ENCODE results near the gene CNIH4.
"Not testable (repeated sequence)": the region's sequence is repeated elsewhere in the genome, so short reads cannot be mapped to it uniquely, and the experiment has no call there.

The CNIH4 gene

DNA sequence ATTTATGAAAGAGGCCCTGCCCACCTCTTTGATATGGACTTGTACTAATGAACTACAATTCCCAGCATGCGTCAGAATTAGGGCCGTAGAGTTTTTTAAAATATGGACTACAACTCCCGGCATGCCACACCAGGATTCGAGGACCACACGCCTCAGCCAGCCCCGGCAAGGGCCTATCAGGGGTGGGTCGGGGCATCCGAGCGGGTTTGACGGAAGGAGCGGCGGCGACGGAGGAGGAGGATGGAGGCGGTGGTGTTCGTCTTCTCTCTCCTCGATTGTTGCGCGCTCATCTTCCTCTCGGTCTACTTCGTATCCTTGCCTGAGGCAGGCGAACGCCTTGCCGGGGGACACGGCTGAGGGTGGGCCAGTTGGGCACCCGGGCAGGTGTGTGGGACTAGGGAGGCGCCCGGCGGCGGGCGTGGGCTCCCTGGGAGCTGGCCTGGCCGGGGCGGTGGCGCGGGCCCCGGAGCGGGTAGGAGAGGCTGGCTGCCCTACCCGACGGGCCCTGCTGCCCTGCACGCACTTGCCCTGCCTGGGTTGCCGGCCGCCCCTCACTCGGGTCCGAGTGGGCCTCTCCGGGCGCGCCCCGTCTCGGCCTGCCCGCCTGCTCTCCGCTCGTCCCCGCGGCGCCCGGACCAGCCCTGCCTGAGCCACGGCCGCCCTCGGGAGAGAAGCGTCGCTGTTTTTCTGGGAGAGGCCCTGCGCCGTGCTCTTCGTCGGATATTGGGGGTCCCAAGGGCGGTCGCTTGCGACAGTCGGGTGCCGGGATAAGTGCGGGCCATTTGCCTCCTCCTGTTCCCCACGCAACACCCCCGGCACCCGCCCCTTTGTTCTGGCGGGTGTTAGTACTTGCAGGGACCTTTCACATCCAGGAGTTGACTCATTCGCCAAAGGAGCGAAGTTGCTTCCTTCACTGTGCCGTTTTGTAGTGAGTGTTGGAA, at the start of gene CNIH4:
Gene CNIH4 (plus strand): TSS at position 195 of the 941 bp plus-strand sequence. CDS start 46 bp downstream, at position 241.
- peak; percentile 94 for DNase-seq (ENCODE audit: low spot score)
- peak; percentile 5 for FAIRE-seq

DNA sequence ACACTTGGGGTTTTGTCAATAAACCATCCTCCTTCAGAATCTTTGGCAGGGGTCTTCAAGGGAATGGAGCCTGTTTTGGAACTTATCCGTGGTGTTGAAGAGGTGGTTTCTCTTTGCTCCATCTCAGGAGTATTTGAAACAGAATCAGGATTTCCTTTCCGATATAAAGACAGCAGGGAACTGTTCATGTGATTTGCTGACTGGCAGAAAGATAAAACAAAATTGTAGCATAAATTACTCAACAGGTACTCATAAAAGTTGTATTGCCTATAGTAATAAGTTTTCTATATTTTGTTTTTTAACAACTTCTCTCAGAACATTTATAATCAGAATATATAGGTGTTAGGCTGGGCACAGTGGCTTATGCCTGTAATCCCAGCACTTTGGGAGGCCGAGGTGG, 48.6 kb upstream of the CNIH4 start:
- DNase-seq (ENCODE audit: low spot score), result no peak
- no peak for FAIRE-seq

DNA sequence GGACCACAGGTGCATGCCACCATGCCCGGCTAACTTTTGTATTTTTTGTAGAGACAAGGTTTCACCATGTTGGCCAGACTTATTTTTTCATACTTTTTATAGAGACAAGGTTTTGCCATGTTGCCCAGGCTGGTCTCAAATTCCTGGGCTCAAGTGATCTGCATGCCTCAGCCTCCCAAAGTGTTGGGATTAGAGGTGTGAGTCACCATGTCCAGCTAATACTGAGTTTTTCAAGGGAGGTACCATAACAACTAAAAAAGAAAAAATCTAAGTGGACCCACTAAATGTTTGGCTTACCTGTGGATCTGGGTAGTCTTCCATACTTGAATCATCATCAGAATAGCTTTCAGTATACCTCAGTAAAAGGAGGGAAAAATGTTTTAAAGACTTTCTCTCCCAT, 45.2 kb upstream of the CNIH4 start:
- not testable (repeated sequence) for DNase-seq (ENCODE audit: low spot score); FAIRE-seq

DNA sequence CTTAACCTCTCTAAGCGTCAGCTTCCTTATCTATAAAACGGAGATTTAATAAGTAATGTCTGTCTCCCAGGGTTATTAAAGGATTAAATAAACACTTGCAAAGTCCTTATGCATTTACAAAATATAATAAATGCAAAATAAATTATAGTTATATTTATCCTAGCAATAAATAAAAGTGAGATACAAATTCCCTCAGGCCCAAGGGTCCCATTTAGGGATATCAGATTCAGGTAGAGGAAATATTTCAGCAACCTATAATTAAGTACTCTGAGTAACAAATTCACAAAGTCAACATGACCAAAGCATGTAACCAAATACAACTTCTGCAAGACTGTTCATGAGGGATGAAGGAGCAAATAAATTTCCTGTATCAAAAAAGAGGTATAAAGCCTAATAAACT, 44.7 kb upstream of the CNIH4 start:
- DNase-seq (ENCODE audit: low spot score) (no peak), FAIRE-seq (no peak)

DNA sequence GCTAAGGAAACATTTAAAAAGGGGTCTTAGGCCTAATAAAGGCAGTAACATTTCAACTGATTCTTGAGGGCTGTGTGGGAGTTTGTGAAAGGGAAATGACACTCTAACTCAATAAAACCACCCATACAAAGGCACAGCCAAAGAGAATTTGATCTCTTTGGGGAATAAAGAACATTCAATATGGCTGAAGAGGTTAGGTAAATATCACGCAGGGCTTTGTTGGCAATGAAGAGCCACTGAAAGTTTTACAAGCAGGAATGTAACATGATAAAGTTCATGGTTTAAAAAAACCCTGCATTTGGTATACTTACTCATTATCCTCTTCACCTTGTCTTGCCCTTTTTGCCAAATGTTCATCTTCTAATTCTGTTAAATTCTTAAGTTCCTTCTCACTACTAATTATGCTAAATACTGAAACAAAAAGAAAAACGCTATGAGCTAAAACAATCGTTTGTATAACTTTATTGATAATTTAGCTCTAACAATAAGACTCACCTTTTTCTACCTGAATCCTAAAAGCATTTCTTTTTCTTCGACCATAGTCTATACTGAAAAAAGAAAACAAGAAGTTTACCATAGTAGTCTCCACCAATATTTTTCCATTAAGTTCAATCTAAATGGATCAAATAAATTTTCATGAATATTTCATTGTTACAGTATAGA, 39.2 kb upstream of the CNIH4 start:
- FAIRE-seq (no peak), DNase-seq (ENCODE audit: low spot score) (no peak)

DNA sequence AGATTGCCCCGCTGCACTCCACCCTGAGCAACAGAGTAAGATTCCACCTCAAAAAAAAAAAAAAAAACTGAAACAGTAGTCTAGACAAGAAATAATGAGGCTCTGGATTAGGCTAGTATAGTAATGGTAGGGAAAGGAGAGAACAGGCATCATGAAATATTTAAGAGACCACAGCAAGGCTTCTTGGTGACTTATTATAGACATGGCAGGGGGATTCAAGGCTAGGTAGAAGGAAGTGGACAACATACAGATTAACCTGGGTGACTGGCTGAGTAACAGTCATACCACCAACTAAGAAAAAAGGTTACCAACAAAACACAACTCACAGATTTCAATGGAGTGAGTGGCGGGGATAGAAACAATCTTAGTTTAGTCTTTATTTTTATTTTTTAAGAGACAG, 35.0 kb upstream of the CNIH4 start:
- FAIRE-seq, result no peak
- DNase-seq (ENCODE audit: low spot score), result no peak

DNA sequence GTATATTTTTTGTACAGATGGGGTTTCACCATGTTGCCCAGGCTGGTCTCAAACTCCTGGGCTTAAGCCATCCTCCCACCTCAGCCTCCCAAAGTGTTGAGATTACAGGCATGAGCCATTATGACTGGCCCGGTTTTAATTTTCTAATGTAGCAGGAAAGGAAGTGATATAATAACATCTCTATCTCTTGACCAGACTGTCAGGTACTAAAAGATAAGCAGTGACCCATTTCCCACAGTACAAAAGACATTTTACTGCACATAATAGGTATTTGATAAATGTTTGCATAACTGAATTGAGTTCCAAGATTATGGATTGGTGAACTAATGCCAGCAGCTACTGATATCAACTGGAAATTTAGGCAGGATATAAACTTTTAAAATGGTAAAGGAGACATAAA, 30.7 kb upstream of the CNIH4 start:
- DNase-seq (ENCODE audit: low spot score) (no peak), FAIRE-seq (no peak)

DNA sequence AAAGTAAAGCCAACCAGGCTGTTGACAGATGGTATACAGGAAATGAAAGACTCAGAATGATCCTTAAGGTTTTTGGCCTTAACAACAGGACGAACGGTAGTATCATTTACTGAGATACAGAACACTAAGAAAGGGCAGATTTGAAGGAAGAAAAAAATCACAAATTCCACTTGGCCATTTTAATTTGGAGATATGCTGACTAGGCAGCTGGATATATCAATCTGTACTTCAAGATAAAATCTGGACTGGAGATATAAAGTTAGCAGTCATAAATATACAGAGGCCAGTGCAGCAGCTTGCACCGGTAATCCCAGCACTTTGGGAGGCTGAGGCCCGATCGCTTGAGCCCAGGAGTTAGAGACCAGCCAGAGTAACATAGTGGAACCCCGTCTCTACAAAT, 28.0 kb upstream of the CNIH4 start:
- no peak for DNase-seq (ENCODE audit: low spot score)
- no peak for FAIRE-seq

DNA sequence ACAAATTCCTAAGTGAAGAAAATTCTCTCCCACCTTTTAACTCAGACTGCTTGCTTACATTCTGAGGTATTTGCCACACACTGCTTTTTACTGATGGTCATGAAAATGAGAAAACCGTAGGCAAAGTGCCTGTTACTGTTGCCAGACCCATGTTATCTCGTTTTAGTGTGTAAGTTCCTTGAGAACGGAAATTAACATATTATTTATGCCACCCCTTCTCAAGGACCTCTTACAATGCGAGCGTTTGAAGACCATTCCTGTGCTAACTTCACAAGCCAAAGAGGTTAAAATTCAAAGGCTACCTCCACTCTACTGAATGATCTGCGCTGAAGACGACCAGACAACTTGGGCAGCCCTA, 27.2 kb upstream of the CNIH4 start:
- no peak for FAIRE-seq
- DNase-seq (ENCODE audit: low spot score), result no peak

DNA sequence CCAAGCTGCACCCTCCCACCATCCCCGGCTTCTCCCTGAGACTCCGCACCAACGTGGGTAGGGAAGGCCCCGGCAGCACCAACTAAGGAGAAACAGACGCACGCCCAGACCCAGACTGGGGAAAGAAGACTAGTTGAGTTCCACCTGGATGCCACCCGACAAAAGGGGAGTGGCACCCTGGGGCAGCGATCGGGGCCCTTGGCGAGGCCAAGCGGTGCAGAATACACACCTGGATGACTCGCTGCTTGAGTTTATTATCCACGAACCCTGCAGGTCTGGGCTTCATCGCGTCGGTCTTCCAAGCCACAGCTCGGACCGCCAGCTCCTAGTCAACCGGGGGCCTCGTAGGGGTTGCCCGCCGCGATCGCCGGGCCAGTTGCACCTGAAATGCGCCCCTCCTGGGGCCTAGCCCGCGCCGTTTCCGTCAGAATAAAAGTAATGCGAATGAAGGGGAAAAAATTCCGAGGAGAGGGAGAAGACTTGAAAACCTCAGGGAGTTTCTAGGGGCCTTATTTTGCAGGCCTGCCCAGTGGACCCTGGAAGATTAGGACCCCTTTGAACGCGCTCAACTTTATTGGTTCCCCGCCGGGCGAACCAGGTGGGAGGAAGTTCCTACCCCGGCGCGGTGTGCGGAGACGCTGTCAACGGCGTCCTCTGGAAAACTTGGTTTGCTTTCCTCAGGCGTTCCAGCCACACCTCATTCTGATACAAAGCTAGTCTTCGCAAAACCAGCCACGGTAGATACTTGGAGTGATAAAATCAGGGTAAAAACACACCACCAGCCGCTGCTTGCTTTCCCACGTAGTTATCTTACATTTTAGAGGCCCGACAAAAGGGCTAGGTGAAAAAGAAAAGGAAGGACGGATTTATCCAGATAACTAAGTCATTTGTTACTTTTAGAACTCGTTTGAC, 26.6 kb upstream of the CNIH4 start, which contains the start of gene NVL:
Gene NVL (minus strand): TSS at position 331 of the 912 bp plus-strand sequence. CDS start 45 bp downstream, at position 286.
- FAIRE-seq (no peak), DNase-seq (ENCODE audit: low spot score) (peak; percentile 94)

DNA sequence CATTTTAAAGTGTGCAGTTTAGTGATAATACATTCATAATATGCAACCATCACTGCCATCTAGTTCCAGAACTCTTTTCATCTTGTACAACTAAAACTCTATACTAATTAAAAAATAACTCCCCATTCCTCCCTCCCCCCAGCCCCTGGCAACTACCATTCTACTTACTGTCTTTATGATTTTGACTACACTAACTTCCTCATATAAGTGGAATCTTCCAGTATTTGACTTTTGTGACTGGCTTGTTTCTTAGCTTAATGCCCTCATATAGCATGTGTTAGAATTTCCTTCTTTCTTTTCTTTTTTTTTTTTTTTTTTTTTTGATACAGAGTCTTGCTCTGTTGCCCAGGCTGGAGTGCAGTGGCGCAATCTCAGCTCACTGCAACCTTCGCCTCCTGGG, 25.4 kb upstream of the CNIH4 start:
- no peak for FAIRE-seq
- no peak for DNase-seq (ENCODE audit: low spot score)

DNA sequence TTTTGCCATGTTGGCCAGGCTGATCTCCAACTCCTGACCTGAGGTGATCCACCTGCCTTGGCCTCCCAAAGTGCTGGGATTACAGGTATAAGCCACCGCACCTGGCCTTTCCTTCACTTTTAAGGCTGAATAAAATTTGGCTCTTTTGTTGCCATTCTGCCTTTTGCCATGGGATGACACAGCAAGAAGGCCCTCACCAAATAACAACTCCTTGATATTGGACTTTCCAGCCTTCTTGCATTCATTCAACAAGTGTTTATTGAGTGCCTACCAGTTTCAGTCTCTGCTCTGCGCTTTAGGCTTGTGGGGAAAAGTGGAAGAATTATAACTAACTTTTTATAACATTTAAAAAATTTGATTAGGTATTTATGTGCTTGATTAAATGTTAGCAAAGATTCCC, 24.9 kb upstream of the CNIH4 start:
- DNase-seq (ENCODE audit: low spot score) (no peak), FAIRE-seq (no peak)

DNA sequence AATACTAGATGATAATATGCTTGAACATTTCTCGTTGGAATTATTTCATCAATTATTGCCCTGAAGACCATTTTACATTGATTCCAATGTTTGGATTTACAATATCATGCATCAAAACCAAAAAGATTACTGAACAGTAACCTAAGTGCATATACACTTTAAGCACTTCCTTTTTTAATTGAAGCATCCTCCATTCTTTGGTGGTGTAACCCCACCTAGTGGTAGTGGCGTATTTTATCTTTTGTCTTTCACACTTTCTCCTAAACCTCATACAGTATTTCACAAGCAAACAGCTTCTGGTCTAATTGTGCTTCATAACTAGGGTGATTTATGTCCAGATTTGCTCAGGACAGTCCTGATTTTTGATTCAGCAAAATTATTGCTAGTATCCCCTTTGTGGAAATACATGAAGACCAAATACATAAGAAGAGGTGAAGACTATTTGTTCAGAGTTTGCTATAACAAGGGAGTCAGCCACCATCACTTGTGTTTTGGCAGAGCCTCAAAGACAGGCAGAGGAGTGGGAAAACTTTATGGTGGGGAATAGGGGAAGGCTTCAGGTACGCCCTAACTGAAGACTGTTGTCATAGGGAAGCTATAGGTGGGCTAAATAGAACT, 23.3 kb upstream of the CNIH4 start:
- DNase-seq (ENCODE audit: low spot score) (peak; percentile 33), FAIRE-seq (no peak)

DNA sequence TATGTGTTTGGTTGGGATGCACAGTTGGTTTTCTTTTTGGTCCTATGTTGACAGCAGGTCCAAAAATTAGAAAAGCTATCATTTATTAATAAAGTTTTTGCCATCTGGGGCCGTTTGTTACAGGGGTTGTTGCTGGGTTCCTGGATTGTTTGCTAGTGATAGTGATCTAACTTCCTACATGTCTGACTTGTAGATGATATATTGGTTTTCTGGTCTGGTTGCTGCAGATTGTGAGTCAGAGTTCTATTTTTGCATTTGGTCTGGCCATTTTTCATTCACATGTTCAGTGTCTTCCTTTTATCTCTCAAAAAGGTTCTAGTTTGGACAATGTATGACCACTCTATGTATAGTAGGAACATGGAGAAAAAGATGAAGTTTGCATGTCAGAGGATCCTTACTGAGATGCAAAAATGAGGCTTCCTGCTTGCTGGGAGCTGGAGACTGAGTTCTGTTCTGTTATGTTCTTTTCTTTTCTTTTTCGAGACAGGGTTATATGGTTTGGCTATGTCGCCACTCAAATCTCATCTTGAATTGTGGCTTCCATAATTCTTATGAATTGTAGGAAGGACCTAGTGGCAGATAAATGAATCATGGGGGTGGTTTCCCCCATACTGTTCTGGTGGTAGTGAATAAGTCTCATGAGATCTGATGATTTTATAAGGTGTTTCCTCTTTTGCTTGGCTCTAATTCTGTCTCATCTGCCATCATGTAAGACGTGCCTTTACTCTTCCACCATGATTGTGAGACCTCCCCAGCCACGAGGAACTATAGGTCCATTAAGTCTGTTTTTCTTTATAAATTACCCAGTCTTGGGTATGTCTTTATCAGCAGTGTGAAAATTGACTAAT, 22.5 kb upstream of the CNIH4 start:
- DNase-seq (ENCODE audit: low spot score) (no peak), FAIRE-seq (no peak)

DNA sequence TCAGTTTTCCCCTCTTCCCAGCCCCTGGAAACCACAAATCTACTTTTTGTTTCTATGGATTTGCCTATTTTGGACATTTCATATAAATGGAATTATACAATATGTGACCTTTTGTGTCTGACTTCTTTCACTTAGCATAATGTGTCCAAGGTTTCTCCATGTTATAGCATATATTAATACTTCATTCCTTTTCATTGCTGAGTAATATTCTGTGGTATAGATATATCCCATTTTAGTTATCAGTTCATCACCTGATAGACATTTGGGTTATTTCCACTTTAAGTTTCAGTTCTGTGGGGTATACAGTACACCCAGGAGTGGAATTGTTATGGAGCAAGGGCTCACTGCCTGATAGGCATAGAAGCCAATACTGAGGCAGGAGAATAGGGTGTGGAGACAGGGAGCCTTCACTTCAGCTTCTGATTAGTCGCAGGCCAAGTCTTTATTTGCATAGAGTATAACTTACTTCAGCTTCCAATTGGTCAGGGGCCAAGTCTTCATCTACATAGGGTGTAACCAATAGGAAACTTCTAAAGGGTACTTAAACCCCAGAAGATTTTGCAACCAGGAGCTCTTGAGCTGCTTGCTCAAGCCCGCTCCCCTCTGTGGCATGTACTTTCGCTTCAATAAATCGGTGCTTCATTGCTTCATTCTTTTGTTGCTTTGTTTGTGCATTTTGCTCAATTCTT, 18.4 kb upstream of the CNIH4 start:
- FAIRE-seq, result no peak
- DNase-seq (ENCODE audit: low spot score), result no peak

DNA sequence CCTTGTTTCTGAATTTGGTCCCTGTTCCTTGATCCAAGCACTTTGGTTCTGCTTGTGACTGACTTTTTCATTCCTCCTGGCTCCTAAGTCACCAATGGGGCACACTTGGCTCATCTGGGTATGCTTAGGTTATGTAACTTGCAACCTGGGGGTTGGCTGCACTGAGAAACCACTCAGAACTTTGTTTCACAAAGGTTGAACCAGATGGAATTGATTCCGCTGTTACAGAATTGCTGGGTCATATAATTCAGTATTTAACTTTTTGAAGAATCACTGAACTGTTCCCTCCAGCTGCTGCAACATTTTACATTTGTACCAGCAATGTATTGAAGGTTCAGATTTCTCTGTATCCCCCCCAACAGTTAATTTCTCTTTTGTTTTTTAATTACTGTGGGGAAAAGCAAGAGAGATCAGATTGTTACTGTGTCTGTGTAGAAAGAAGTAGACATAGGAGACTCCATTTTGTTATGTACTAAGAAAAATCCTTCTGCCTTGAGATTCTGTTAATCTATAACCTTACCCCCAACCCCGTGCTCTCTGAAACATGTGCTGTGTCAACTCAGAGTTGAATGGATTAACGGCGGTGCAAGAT, 17.1 kb upstream of the CNIH4 start:
- DNase-seq (ENCODE audit: low spot score) (no peak), FAIRE-seq (no peak)

DNA sequence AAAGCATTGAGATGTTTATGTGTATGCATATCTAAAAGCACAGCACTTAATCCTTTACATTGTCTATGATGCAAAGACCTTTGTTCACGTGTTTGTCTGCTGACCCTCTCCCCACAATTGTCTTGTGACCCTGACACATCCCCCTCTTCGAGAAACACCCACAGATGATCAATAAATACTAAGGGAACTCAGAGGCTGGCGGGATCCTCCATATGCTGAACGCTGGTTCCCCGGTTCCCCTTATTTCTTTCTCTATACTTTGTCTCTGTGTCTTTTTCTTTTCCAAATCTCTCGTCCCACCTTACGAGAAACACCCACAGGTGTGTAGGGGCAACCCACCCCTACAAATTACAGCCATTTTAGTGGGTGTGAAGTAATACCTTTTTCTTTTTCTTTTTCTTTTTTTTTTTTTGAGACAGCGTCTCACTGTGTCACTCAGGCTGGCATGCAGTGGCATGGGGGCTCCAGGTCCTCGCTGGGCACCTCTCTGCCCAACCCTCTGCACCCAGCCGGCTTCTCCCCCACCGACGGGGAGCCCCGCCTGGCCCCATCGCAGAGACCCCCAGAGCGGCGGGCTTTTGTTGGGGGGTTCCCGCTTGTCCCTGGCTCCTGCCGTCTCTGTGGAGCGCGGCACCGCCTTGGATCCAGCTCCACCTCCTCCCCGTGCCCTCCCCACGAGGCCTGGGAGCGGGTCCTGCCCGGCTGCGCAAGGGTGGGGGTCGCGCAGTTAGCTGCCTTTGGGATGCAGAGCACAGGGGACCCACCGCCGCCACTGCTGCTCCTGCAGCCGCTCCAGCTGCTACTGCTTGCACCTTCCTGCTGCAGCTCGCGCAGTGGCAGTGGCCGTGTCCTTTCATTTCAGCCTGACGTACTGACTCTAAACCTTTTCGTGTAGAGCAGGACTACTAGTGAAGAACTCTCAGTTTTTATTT, 16.0 kb upstream of the CNIH4 start:
- DNase-seq (ENCODE audit: low spot score); FAIRE-seq: not testable (repeated sequence)

DNA sequence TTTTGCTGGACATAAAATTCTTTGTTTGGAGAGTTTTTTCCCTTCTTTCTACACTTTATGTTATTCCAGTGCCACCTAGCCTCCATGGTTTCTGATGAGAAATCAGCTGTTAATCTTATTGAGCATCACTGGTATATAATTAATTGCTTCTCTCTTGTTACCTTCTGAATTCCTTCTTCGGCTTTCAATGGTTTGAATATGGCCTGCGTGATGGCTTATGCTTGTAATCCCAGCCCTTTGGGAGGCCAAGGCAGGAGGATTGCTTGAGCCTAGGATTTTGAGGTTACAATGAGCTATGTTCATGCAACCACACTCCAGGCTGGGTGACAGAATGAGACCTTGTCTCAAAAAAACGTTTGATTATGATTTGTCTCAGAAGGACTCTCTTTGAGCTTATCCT, 13.0 kb upstream of the CNIH4 start:
- FAIRE-seq, result no peak

More for the DNA sequence above, 13.0 kb upstream of the CNIH4 start:
- DNase-seq (ENCODE audit: low spot score), result no peak
